Measurements from ENCODE around the gene ANKRA2.
A peak's percentile ranks its signal among the peaks of the same experiment; 100 is the strongest.

Gene ANKRA2, protein sequence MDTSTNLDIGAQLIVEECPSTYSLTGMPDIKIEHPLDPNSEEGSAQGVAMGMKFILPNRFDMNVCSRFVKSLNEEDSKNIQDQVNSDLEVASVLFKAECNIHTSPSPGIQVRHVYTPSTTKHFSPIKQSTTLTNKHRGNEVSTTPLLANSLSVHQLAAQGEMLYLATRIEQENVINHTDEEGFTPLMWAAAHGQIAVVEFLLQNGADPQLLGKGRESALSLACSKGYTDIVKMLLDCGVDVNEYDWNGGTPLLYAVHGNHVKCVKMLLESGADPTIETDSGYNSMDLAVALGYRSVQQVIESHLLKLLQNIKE

GRCh38 chr5:73565139-73565968 is at the start of gene ANKRA2, which contains the start of gene UTP15:
Gene ANKRA2 (minus strand): TSS chr5:73565639. CDS start chr5:73562881, 2,758 bp downstream.
Gene UTP15 (plus strand): TSS chr5:73565743. CDS start chr5:73567345, 1,602 bp downstream.
- peak; percentile 93 for DNase-seq

GRCh38 chr5:73615085-73615484 is 49.6 kb upstream of the ANKRA2 start:
- no peak for DNase-seq

DNA sequence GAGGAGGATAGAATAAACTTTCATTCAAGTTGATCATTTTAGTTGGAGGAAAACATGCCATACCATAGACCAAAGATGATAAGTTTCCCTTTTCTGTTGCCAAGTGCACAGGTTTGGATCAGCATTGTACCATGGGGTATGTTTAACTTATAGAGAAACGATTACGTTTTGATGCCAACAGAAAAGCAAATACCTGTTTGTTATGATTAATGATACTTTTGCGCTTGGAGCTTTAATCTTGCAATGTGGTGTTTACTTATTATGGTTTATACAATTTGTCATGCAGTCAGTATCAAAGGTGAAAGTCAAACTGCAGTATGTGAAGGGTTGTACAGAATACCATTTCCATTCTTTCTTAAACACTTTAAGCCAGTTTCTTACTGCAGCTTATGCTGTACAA is 47.4 kb upstream of the ANKRA2 start:
- DNase-seq, result no peak

DNA sequence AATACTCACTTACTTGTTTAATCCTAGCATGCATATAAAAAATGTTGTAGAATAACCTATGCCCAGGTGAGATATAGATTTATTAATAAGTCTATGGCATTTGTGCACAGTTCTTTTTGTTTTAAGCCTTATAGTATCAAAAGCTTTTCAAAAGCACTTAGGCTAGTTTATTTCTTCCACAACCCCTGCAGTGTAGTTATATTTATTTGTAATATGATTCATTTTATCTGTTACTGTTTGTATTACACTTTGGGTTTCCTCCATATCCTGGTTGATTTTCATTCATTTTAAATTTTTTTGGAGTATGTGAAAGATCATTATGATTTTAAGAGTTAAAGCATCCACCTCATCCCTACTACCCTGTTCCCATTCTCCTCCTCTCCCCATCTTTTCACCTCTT is 41.8 kb upstream of the ANKRA2 start:
- DNase-seq, result no peak

DNA sequence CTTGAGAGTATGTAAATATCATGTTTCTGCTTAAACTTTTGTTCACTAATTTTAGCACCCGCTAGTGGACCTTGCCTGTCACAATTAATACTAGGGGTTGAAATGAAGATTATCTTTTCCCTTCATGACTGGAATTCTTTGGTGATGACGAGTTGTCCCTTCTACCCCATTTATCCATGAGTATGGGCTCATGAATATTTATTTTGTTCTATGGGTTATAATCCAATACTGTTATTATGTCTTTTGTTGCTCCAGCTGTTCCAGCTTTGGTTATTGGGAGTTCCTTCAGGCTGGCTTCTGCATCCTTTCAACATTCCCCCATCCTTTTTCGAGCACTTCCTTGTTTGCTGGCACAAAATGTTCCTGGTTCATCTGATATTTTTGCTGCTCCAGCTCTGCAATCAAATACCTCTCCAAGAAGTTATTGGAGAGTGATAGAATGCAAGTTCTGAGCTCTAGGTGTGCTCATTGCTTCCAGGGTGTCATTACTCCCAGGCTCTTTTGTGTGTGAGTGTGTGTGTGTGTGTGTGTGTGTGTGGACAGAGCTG is 40.8 kb upstream of the ANKRA2 start:
- DNase-seq, result no peak

GRCh38 chr5:73605223-73606087 is 40.0 kb upstream of the ANKRA2 start:
- DNase-seq, result no peak

- DNase-seq, result no peak
These were observed 38.6 kb upstream of the ANKRA2 start for GRCh38 chr5:73603998-73604397.

DNA sequence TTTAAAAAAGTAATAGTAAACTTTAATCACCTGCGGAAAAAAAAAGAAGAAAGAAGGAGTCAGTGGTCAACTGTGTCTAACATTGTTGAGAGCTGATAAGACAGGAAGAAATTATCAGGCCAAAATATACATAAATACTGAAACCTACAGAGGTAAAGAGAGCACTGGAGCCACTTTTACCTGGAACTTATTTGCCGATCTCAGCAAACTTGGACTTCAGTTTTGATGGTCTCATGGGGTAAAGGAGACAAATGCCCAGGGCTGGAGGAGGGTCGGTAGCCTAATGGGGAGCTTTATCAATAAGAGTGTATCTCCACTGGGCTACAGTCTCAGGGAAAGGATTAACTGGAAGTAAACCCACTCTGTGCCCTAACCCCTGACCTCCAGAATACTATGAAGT is 33.9 kb upstream of the ANKRA2 start:
- no peak for DNase-seq

- no peak for DNase-seq
These were observed 31.4 kb upstream of the ANKRA2 start for GRCh38 chr5:73596705-73597328.

GRCh38 chr5:73592551-73592950 is 27.1 kb upstream of the ANKRA2 start:
- DNase-seq, result no peak

GRCh38 chr5:73591698-73592501 is 26.5 kb upstream of the ANKRA2 start:
- no peak for DNase-seq

DNA sequence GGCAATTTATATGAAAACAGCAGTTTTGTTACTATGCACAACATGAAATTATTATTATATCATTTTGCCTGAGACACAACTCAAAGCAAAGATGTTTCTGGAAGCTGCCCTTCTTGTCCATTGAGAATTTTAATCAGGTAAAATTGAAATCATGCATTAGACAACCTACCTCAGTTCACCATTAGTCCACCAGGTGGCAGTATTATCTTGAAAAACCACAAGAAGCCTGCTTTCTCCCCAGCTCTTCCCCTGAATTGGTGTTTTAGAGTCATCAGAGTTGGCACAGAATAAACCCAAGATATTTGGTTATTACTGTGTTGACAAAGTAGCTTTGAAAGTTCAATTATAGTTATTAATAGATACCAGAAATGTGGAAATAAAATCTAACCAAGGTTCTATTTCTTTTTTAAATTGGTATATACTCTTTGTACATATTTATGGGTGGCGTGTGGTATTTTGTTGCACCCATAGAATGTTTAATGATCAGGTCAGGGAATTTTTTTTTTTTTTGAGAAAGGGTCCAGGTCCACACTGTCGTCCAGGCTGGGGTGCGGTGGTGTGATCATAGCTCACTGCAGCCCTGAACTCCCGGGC is 25.8 kb upstream of the ANKRA2 start:
- peak; percentile 38 for DNase-seq

DNA sequence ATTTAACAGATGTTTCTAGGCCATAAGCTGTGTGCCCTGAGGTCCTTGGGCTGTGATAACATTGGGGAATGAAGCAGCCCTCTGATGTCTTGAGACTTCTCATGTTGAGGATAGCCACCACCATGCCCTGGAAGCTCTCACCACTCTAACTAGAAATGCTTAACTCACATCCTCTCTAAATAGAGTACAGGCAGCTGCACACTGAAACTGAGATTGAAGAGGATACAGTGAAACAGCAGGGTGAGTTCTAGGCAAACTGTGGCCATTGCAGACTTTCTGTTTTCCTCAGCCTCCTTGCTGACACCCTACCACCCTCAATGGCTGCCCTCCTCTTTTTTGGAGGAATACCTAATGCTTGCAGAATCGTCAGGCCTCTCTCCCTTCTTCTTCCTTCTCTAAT is 22.5 kb upstream of the ANKRA2 start:
- no peak for DNase-seq

DNA sequence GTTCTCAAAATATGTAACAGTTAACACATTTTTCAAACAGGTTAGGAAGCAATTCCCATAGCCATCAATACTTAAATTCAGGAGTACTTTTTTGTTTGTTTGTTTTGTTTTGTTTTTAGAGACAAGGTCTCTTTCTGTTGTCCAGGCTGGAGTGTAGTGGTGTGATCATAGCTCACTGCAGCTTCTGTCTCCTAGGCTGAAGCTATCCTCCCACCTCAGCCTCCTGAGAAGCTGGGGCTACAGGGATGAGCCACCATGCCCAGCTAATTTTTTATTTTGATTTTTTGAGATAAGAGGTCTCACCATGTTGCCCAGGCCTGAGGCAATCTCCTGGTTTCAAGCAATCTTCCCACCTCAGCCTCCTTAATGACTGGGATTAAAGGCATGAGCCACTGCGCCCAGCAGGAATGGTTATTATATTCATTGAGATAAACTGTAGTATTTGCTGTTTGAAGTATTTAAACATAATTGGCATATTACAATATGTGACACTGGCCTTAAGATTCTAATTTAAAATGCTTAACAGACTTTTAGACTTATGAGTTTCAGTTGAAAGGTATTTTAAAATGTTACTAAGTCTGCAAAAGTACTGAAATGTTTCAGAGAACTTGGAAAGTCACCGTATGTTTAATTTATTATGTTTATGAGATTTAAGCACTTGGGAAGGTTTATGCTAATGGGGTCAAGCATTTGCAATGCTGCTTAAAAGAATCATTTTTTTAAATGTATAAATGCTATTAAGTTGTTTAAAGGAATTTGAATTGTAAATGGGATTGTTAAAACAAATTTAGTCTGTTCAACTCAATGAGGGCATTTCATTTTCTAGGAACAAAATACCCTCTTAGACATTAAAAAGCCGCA is 17.1 kb upstream of the ANKRA2 start:
- no peak for DNase-seq

- DNase-seq, result peak; percentile 69
These were observed 619 bp upstream of the ANKRA2 start for GRCh38 chr5:73565969-73566547.

DNA sequence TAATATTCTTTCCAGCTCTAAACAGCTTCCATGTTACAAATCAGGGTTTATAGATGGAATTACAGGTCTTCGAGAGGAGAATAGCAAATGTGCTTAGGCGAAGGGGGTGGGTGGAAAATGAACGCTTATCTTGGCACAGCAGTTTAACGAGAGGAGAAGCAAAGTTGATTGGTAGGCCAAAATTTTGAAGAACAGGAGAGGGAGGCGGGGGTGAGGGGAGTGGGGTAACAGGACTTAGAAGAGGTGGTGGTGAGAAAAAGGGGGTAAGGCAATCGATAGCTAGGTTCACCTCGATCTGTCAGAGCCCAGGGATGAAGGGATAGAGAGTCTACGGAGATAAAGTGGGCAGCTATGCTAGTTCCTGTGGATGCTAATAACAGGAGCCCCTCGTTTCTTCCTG is 764 bp downstream of the ANKRA2 start:
- no peak for DNase-seq

GRCh38 chr5:73564018-73564417 is 1.4 kb downstream of the ANKRA2 start:
- DNase-seq, result no peak

DNA sequence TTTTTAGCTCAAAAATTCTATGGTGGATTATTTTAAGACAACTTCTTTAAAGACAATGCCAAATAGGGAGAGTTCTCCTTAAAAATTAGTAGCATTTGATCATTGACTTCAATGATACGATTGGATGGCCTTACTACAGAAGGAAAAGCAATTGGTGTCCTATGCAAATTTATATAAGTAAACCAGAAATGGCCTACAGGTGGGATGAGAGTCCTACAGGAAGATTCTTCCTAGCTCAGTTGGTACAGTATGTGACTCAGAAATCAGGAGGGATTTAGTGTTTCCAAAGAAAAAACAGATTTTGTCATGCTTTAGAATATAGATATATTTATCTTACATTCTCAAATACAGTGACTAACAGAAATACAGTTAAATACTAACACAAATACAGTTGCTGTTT is 6.5 kb downstream of the ANKRA2 start:
- DNase-seq, result no peak

GRCh38 chr5:73552642-73553041 is 12.8 kb downstream of the ANKRA2 start:
- no peak for DNase-seq

GRCh38 chr5:73550016-73550415 is 15.4 kb downstream of the ANKRA2 start:
- DNase-seq, result no peak

Measured in DMS 273 treated with DMSO at 0.1 percent for 48 hours (cell line).